ENCODE data around the gene ANKRD40.
A peak's percentile ranks its signal among the peaks of the same experiment; 100 is the strongest.

ANKRD40 gene

GRCh38 chr17:50668025-50668837 is 39.5 kb downstream of the ANKRD40 start:
- no peak for DNase-seq

GRCh38 chr17:50667259-50668024 is 40.3 kb downstream of the ANKRD40 start:
- DNase-seq = no peak

- no peak for DNase-seq
Measured at GRCh38 chr17:50666316-50666715, 41.4 kb downstream of the ANKRD40 start.

GRCh38 chr17:50665838-50666237 is 41.9 kb downstream of the ANKRD40 start:
- no peak for DNase-seq

- no peak for DNase-seq
Measured at GRCh38 chr17:50664788-50665458, 42.8 kb downstream of the ANKRD40 start.

GRCh38 chr17:50663812-50664374 is 43.8 kb downstream of the ANKRD40 start:
- DNase-seq = no peak

- DNase-seq = no peak
Measured at GRCh38 chr17:50662632-50663225, 45.0 kb downstream of the ANKRD40 start.

- peak; percentile 84 to 87 for DNase-seq
Measured at GRCh38 chr17:50661795-50662391, 45.8 kb downstream of the ANKRD40 start.

GRCh38 chr17:50661348-50661747 is 46.4 kb downstream of the ANKRD40 start:
- DNase-seq = no peak

- peak in 1 of 2 experiments; percentile 39 for DNase-seq
Measured at GRCh38 chr17:50660887-50661345, 46.8 kb downstream of the ANKRD40 start.

- peak; percentile 92 to 94 for DNase-seq
Measured at GRCh38 chr17:50660042-50660886, 47.5 kb downstream of the ANKRD40 start.

GRCh38 chr17:50659179-50659578 is 48.5 kb downstream of the ANKRD40 start:
- peak in 1 of 2 experiments; percentile 26 for DNase-seq

- DNase-seq = no peak
Measured at GRCh38 chr17:50658616-50659015, 49.1 kb downstream of the ANKRD40 start.

GRCh38 chr17:50657627-50658026 is 50.1 kb downstream of the ANKRD40 start:
- no peak for DNase-seq

GRCh38 chr17:50657054-50657453 is 50.7 kb downstream of the ANKRD40 start:
- no peak for DNase-seq

GRCh38 chr17:50656509-50656908 is 51.2 kb downstream of the ANKRD40 start:
- DNase-seq = no peak

- DNase-seq = no peak
Measured at GRCh38 chr17:50653738-50654137, 54.0 kb downstream of the ANKRD40 start.

GRCh38 chr17:50651661-50652060 is 56.1 kb downstream of the ANKRD40 start:
- DNase-seq = no peak

- no peak for DNase-seq
Measured at GRCh38 chr17:50649042-50649908, 58.4 kb downstream of the ANKRD40 start.

- DNase-seq = no peak
Measured at GRCh38 chr17:50647187-50647586, 60.5 kb downstream of the ANKRD40 start.

Measured in SHP77 (cell line).